ENCODE data around the gene NCDN.

Gene NCDN

DNA sequence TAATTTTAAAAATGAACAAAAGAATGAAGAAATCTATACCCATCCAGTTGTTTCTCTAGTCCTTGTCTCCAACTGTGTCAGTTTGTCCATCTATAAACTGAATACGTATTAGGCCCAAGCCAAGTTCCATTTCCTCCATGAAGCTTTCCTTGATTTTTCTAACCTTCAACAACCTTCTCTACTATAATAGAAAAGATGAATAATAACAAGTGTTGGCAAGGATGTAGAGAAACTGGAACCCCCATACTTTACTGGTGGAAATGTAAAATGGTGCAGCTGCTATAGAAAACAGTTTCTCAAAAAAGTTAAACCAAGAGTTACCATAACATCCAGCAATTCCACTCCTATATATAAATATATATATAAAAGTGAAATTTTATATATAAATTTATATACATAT, 11.0 kb upstream of the NCDN start:
- TF ChIP-seq, protein P1, sequence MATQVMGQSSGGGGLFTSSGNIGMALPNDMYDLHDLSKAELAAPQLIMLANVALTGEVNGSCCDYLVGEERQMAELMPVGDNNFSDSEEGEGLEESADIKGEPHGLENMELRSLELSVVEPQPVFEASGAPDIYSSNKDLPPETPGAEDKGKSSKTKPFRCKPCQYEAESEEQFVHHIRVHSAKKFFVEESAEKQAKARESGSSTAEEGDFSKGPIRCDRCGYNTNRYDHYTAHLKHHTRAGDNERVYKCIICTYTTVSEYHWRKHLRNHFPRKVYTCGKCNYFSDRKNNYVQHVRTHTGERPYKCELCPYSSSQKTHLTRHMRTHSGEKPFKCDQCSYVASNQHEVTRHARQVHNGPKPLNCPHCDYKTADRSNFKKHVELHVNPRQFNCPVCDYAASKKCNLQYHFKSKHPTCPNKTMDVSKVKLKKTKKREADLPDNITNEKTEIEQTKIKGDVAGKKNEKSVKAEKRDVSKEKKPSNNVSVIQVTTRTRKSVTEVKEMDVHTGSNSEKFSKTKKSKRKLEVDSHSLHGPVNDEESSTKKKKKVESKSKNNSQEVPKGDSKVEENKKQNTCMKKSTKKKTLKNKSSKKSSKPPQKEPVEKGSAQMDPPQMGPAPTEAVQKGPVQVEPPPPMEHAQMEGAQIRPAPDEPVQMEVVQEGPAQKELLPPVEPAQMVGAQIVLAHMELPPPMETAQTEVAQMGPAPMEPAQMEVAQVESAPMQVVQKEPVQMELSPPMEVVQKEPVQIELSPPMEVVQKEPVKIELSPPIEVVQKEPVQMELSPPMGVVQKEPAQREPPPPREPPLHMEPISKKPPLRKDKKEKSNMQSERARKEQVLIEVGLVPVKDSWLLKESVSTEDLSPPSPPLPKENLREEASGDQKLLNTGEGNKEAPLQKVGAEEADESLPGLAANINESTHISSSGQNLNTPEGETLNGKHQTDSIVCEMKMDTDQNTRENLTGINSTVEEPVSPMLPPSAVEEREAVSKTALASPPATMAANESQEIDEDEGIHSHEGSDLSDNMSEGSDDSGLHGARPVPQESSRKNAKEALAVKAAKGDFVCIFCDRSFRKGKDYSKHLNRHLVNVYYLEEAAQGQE (IDR thresholded peaks at IDR 0.05; ENCODE audit: insufficient read depth in 1 of 2, low read depth in 2 of 2, low read length in 2 of 2), result no peak
- TF ChIP-seq POLR2AphosphoS5 (IDR thresholded peaks at IDR 0.05; ENCODE audit: low read depth, low read length), result no peak
- no peak for TF ChIP-seq SIN3A (IDR thresholded peaks at IDR 0.05; ENCODE audit: borderline replicate concordance, insufficient read depth, low read length)
- TF ChIP-seq FOXP2 (optimal IDR thresholded peaks at IDR 0.05; ENCODE audit: borderline replicate concordance, extremely low read depth, extremely low read length, insufficient read depth), result no peak
- no peak for TF ChIP-seq TAF1 (IDR thresholded peaks at IDR 0.05; ENCODE audit: borderline replicate concordance, insufficient read depth, low read length)

DNA sequence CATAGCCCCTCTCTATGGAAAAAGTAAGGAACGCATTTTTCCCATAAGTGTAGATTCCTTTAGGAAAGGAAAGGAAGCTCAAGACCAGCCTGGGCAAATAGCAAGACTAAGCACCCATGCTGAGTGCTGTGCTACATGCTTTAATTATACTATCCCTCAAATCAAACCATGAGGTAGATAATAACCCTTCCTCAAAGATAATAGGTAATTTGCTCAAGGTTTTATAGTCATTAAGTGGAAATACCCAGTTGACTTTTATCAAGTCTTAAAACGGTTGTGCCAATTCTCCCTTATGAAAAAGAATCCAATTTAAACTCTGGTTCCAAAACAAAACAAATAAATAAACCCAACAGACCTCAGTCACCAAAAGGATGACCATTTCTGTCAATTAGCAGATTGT, 3.7 kb upstream of the NCDN start:
- TF ChIP-seq TAF1 (IDR thresholded peaks at IDR 0.05; ENCODE audit: borderline replicate concordance, insufficient read depth, low read length) (no peak), POLR2AphosphoS5 (IDR thresholded peaks at IDR 0.05; ENCODE audit: low read depth, low read length) (no peak), FOXP2 (optimal IDR thresholded peaks at IDR 0.05; ENCODE audit: borderline replicate concordance, extremely low read depth, extremely low read length, insufficient read depth) (no peak), SIN3A (IDR thresholded peaks at IDR 0.05; ENCODE audit: borderline replicate concordance, insufficient read depth, low read length) (no peak)
- TF ChIP-seq, protein P1 (IDR thresholded peaks at IDR 0.05; ENCODE audit: insufficient read depth in 1 of 2, low read depth in 2 of 2, low read length in 2 of 2), result no peak

DNA sequence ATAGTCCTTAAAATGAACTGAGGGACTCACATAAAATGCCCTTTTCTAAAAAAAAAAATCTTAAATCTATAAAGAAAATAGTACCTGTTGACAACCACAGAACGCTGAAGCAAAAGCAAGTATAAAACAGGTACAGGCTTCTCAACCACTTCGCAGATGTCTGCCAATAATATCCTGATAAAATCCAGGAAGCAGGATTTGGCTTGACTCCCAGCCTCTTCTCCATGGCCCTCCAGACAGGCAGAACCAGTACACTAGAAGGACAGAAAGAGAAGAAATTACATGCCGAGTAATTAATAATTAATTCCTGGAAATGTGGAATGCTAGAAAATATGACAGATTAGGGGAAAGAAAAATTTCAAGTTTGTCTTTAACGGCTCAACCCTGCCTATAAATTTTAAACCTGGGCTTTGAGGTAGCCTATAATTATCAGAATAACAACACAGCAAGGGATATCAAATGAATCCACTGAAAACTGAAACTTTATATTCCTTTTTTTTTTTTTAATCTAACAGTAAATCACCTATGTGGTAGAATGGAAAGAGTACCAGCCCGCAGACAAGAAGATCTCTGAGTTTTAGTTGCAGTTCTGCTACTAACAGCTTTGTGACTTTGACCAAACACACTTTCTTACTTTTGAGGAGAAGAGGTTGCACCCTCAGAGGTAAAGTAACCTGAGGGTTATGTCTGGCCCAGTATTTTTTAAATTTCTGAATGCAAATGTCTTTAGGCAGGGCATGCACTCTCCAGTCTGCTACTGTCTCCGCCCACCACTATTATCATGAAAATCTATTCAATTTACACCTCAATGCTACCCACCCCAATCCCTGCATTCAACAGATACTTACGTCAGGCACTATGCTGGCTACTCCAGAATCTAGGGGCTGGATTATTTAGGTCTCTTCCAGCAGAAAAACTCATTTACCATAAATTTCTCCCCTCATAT, 3.1 kb upstream of the NCDN start:
- no peak for TF ChIP-seq SIN3A (IDR thresholded peaks at IDR 0.05; ENCODE audit: borderline replicate concordance, insufficient read depth, low read length)
- TF ChIP-seq, protein P1 (IDR thresholded peaks at IDR 0.05; ENCODE audit: insufficient read depth in 1 of 2, low read depth in 2 of 2, low read length in 2 of 2), result no peak
- no peak for TF ChIP-seq FOXP2 (optimal IDR thresholded peaks at IDR 0.05; ENCODE audit: borderline replicate concordance, extremely low read depth, extremely low read length, insufficient read depth)
- no peak for TF ChIP-seq TAF1 (IDR thresholded peaks at IDR 0.05; ENCODE audit: borderline replicate concordance, insufficient read depth, low read length)
- no peak for TF ChIP-seq POLR2AphosphoS5 (IDR thresholded peaks at IDR 0.05; ENCODE audit: low read depth, low read length)

DNA sequence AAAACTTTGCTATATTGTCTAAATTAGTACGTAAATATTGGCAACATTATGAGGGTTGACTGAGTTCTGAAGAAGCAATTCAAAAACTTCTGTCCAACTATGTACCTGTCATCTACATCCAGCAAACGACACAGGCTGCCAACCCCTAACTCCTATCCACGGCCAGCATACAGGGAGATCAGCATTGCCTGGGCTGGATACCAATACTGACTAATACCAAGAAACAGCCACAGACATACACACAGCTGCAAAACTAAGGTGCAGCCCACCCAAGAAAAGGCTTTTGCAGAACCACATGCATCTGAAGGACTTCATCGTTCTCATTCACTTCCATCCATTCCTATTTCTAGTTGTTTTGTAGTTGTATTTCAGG, 2.4 kb upstream of the NCDN start:
- TF ChIP-seq, protein P1 (IDR thresholded peaks at IDR 0.05; ENCODE audit: insufficient read depth in 1 of 2, low read depth in 2 of 2, low read length in 2 of 2), result no peak
- TF ChIP-seq POLR2AphosphoS5 (IDR thresholded peaks at IDR 0.05; ENCODE audit: low read depth, low read length) (no peak), FOXP2 (optimal IDR thresholded peaks at IDR 0.05; ENCODE audit: borderline replicate concordance, extremely low read depth, extremely low read length, insufficient read depth) (no peak), TAF1 (IDR thresholded peaks at IDR 0.05; ENCODE audit: borderline replicate concordance, insufficient read depth, low read length) (no peak), SIN3A (IDR thresholded peaks at IDR 0.05; ENCODE audit: borderline replicate concordance, insufficient read depth, low read length) (no peak)
